ENCODE measurements around the gene GCN1.

- TF ChIP-seq POLR2A (IDR thresholded peaks at IDR 0.05) (peak in 1 of 2 donors; percentile 14), CTCF (IDR thresholded peaks at IDR 0.05) (no peak)
Measured at GRCh38 chr12:120241561-120242274, 47.2 kb upstream of the GCN1 start.
